ENCODE results near the gene SPEF2.

- TF ChIP-seq CTCF (IDR thresholded peaks at IDR 0.05) (no peak), POLR2A (IDR thresholded peaks at IDR 0.05) (no peak)
Measured at GRCh38 chr5:35855187-35855586, 237.5 kb downstream of the SPEF2 start.
